T-helper 1 cell (primary cell): Measurements from ENCODE around the gene CDK2.

ENCODE experiments used
- DNase-seq, 5 donors: peaks; one replicate each; pipeline ENCODE4 v3.0.0-alpha.2; 2012 to 2020

CDK2 gene

GRCh38 chr12:56017181-56017580 lies 50.6 kb downstream of the CDK2 start:
- DNase-seq = no peak

- DNase-seq = no peak
These were observed 51.7 kb downstream of the CDK2 start for GRCh38 chr12:56018356-56018755.

GRCh38 chr12:56020423-56021184 lies 54.0 kb downstream of the CDK2 start, which contains the start of gene IKZF4:
IKZF4 (plus strand) TSS chr12:56021043; CDS start chr12:56021494, 451 bp downstream.
- DNase-seq = no peak

- DNase-seq = no peak
These were observed 55.4 kb downstream of the CDK2 start for GRCh38 chr12:56021889-56022497.
